Activated T-helper 17 cell treated with anti-CD3 and anti-CD28 coated beads, Interleukin-2, amount 50 U/mL, for 72 hours (primary cell): ENCODE measurements around the gene ACP1. TPM values are rescaled to one million over a fixed set of nuclear protein-coding genes. Genes with fewer than 3 reads are reported as not detected.

Source experiments
- ATAC-seq: fragments of 150-1000 bp; cut with Tn5 transposase; replicated peaks from 2 replicates; pipeline ENCODE4 v1.10.0; 2021; ENCODE audit warnings: mild to moderate bottlenecking, moderate library complexity
- H3K27ac Mint-ChIP-seq: one replicate; pipeline ENCODE4 v1.8.0; 2022; ENCODE audit warnings: mixed read lengths
- H3K27me3 Mint-ChIP-seq: one replicate; pipeline ENCODE4 v1.8.0; 2022; ENCODE audit warnings: mixed read lengths
- H3K36me3 Mint-ChIP-seq: one replicate; pipeline ENCODE4 v1.8.0; 2022; ENCODE audit warnings: low read depth, mild to moderate bottlenecking, mixed read lengths
- H3K4me1 Mint-ChIP-seq: one replicate; pipeline ENCODE4 v1.8.0; 2022; ENCODE audit warnings: mixed read lengths
- H3K4me3 Mint-ChIP-seq: one replicate; pipeline ENCODE4 v1.8.0; 2022; ENCODE audit warnings: mild to moderate bottlenecking, mixed read lengths
- H3K9me3 Mint-ChIP-seq: one replicate; pipeline ENCODE4 v1.8.0; 2022; ENCODE audit warnings: mixed read lengths
- total RNA-seq, 2 donors: library from RNA; stranded (reverse); gene quantifications; one replicate each; pipeline ENCODE4 v1.2.3, GENCODE V29; 2022

Gene ACP1
- total RNA-seq, 2 donors from 2014 or later, result 116 to 156 TPM

GRCh38 chr2:281381-281780 is 16.6 kb downstream of the ACP1 start:
- no peaks in the 10 kb centered on the region for H3K9me3 Mint-ChIP-seq
- H3K27ac Mint-ChIP-seq, result no peak overlapping the region
- no peak overlapping the region for H3K4me3 Mint-ChIP-seq
- H3K36me3 Mint-ChIP-seq, result peaks cover 79% of the 10 kb centered on the region
- no peaks in the 10 kb centered on the region for H3K4me1 Mint-ChIP-seq
- ATAC-seq, result no peak
- H3K27me3 Mint-ChIP-seq, result peaks cover 10% of the 10 kb centered on the region

GRCh38 chr2:282371-283263 is 17.9 kb downstream of the ACP1 start:
- Mint-ChIP-seq H3K27me3 (peaks cover 13% of the 10 kb centered on the region), H3K27ac (no peak overlapping the region), H3K9me3 (no peaks in the 10 kb centered on the region), H3K36me3 (peaks cover 66% of the 10 kb centered on the region), H3K4me1 (no peaks in the 10 kb centered on the region), H3K4me3 (no peak overlapping the region)
- ATAC-seq, result no peak

GRCh38 chr2:283996-284794 is 19.4 kb downstream of the ACP1 start:
- peaks cover 50% of the 10 kb centered on the region for H3K36me3 Mint-ChIP-seq
- no peaks in the 10 kb centered on the region for H3K9me3 Mint-ChIP-seq
- no peaks in the 10 kb centered on the region for H3K4me1 Mint-ChIP-seq
- no peak overlapping the region for H3K27ac Mint-ChIP-seq
- H3K4me3 Mint-ChIP-seq, result no peak overlapping the region
- H3K27me3 Mint-ChIP-seq, result peaks cover 13% of the 10 kb centered on the region
- no peak for ATAC-seq

- Mint-ChIP-seq H3K9me3 (no peaks in the 10 kb centered on the region), H3K36me3 (peaks cover 42% of the 10 kb centered on the region), H3K4me1 (no peaks in the 10 kb centered on the region), H3K4me3 (no peak overlapping the region), H3K27ac (no peak overlapping the region), H3K27me3 (peaks cover 15% of the 10 kb centered on the region)
- ATAC-seq, result no peak
Measured at GRCh38 chr2:284896-285492, 20.2 kb downstream of the ACP1 start.

GRCh38 chr2:285531-285930 is 20.8 kb downstream of the ACP1 start:
- Mint-ChIP-seq H3K4me3 (no peak overlapping the region), H3K36me3 (peaks cover 37% of the 10 kb centered on the region), H3K4me1 (no peaks in the 10 kb centered on the region), H3K9me3 (no peaks in the 10 kb centered on the region), H3K27me3 (peaks cover 18% of the 10 kb centered on the region), H3K27ac (no peak overlapping the region)
- no peak for ATAC-seq

- Mint-ChIP-seq H3K36me3 (peaks cover 32% of the 10 kb centered on the region), H3K27me3 (peaks cover 19% of the 10 kb centered on the region), H3K9me3 (no peaks in the 10 kb centered on the region), H3K27ac (no peak overlapping the region), H3K4me1 (no peaks in the 10 kb centered on the region), H3K4me3 (no peak overlapping the region)
- no peak for ATAC-seq
Measured at GRCh38 chr2:286035-286434, 21.3 kb downstream of the ACP1 start.

GRCh38 chr2:286774-287392 is 22.1 kb downstream of the ACP1 start:
- H3K36me3 Mint-ChIP-seq, result peaks cover 24% of the 10 kb centered on the region
- H3K27ac Mint-ChIP-seq, result no peak overlapping the region
- no peak for ATAC-seq
- no peaks in the 10 kb centered on the region for H3K4me1 Mint-ChIP-seq
- H3K9me3 Mint-ChIP-seq, result no peaks in the 10 kb centered on the region
- H3K4me3 Mint-ChIP-seq, result no peak overlapping the region
- H3K27me3 Mint-ChIP-seq, result peaks cover 22% of the 10 kb centered on the region

GRCh38 chr2:287471-287885 is 22.7 kb downstream of the ACP1 start:
- Mint-ChIP-seq H3K4me3 (no peak overlapping the region), H3K36me3 (peaks cover 18% of the 10 kb centered on the region), H3K27me3 (peaks cover 25% of the 10 kb centered on the region), H3K9me3 (no peaks in the 10 kb centered on the region), H3K4me1 (no peaks in the 10 kb centered on the region), H3K27ac (no peak overlapping the region)
- no peak for ATAC-seq

- H3K4me1 Mint-ChIP-seq, result no peaks in the 10 kb centered on the region
- no peak for ATAC-seq
- H3K36me3 Mint-ChIP-seq, result peaks cover 11% of the 10 kb centered on the region
- H3K9me3 Mint-ChIP-seq, result no peaks in the 10 kb centered on the region
- H3K4me3 Mint-ChIP-seq, result peak within 1 kb of the TSS; percentile 51
- peaks cover 27% of the 10 kb centered on the region for H3K27me3 Mint-ChIP-seq
- no peak within 1 kb of the TSS for H3K27ac Mint-ChIP-seq
Measured at GRCh38 chr2:287911-288757, 23.4 kb downstream of the ACP1 start, which contains the start of gene ALKAL2. Gene ALKAL2, minus strand, starts transcription at chr2:288091. Its CDS starts 256 bp downstream, at chr2:287835.

GRCh38 chr2:288758-289361 is 24.1 kb downstream of the ACP1 start:
- Mint-ChIP-seq H3K4me1 (no peaks in the 10 kb centered on the region), H3K9me3 (no peaks in the 10 kb centered on the region), H3K36me3 (peaks cover 6% of the 10 kb centered on the region), H3K4me3 (peak overlapping the region; percentile 51), H3K27ac (no peak overlapping the region), H3K27me3 (peaks cover 27% of the 10 kb centered on the region)
- no peak for ATAC-seq

GRCh38 chr2:289362-290089 is 24.8 kb downstream of the ACP1 start:
- H3K36me3 Mint-ChIP-seq, result peaks cover 6% of the 10 kb centered on the region
- H3K4me3 Mint-ChIP-seq, result peak overlapping the region; percentile 51
- H3K27me3 Mint-ChIP-seq, result peaks cover 27% of the 10 kb centered on the region
- no peak for ATAC-seq
- H3K27ac Mint-ChIP-seq, result no peak overlapping the region
- H3K4me1 Mint-ChIP-seq, result no peaks in the 10 kb centered on the region
- H3K9me3 Mint-ChIP-seq, result no peaks in the 10 kb centered on the region

- peaks cover 34% of the 10 kb centered on the region for H3K27me3 Mint-ChIP-seq
- H3K27ac Mint-ChIP-seq, result no peak overlapping the region
- H3K36me3 Mint-ChIP-seq, result peaks cover 6% of the 10 kb centered on the region
- ATAC-seq, result peak; percentile 50
- peak overlapping the region; percentile 51 for H3K4me3 Mint-ChIP-seq
- H3K4me1 Mint-ChIP-seq, result no peaks in the 10 kb centered on the region
- H3K9me3 Mint-ChIP-seq, result no peaks in the 10 kb centered on the region
Measured at GRCh38 chr2:290090-290722, 25.5 kb downstream of the ACP1 start.
